LNCAP (cell line): Measurements from ENCODE around the gene CDH13.

Experiments
- TF ChIP-seq, protein P1 (sequence below): fragments of 450-650 bp; IDR thresholded peaks from 2 replicates; pipeline ENCODE4 v1.5.1; 2017; ENCODE audit warnings: mild to moderate bottlenecking

CDH13 gene

DNA sequence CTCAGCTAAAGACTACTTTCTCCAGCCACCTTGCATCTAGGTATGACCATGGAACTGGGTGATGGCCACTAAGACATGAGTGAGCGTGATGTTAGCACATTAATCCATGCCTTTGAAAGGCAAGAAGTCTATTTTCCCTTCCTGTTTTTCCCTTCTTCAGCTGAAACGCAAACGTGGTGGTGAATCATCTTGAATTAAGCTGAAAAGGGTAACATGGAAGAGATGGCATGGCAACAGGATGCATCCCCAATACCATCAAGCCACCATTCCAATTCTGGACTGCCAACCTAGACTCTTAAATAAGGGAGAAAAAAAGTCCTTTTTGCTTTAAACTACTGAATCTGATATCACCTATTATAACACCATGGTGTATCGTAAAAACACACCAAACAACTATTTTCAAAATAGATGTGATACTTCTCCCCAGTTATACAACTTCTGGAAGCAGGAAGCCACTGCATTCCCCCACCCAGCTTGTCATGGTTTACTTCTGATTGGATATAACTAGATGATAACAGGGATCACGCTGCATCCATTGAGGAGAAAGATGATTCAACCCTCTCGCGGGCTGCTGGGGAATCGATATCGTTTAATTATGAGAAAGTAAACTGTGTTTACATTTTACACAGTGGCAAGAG is 368.6 kb downstream of the CDH13 start:
- TF ChIP-seq, protein P1, sequence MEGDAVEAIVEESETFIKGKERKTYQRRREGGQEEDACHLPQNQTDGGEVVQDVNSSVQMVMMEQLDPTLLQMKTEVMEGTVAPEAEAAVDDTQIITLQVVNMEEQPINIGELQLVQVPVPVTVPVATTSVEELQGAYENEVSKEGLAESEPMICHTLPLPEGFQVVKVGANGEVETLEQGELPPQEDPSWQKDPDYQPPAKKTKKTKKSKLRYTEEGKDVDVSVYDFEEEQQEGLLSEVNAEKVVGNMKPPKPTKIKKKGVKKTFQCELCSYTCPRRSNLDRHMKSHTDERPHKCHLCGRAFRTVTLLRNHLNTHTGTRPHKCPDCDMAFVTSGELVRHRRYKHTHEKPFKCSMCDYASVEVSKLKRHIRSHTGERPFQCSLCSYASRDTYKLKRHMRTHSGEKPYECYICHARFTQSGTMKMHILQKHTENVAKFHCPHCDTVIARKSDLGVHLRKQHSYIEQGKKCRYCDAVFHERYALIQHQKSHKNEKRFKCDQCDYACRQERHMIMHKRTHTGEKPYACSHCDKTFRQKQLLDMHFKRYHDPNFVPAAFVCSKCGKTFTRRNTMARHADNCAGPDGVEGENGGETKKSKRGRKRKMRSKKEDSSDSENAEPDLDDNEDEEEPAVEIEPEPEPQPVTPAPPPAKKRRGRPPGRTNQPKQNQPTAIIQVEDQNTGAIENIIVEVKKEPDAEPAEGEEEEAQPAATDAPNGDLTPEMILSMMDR = no peak

DNA sequence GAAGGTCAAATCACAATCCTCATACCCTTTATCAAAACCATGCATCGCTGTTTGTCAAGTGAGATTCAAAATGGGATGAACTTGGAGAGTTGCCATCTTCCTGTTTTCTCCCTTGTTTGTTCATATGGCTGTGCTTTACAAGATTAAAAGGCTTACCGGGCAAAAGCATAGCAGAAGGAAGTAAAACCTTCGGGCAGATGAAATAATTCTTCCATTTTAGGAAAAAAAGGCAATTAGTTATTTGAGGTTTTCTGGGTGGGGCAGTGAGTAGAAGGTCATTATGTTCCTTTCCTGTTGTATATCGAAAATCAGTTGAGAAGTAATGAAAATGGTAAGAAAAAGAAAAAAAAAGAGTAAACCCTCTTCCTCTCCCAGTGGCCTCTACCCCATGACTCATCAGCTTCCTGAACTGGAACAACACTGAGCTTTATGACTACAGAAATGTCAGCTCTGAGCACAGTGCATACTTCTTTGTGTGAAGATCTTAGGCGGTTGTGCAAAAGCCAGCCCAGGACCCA is 369.2 kb downstream of the CDH13 start:
- TF ChIP-seq, protein P1 = no peak

DNA sequence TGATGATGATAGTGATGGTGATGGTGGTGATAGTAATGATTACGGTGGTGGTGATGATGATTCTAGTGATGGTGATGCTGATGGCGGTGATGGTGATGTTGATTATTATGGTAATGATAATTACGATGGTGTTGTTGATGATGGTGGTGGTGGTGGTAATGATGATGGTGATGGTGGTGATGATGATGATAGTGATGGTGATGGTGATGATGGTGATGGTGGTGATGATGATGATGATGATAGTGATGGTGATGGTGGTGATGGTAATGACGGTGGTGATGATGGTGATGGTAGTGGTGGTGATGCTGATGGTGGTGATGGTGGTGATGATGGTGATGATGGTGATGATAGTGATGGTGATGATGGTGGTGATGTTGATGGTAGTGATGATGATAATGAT is 370.0 kb downstream of the CDH13 start:
- TF ChIP-seq, protein P1 = no peak

DNA sequence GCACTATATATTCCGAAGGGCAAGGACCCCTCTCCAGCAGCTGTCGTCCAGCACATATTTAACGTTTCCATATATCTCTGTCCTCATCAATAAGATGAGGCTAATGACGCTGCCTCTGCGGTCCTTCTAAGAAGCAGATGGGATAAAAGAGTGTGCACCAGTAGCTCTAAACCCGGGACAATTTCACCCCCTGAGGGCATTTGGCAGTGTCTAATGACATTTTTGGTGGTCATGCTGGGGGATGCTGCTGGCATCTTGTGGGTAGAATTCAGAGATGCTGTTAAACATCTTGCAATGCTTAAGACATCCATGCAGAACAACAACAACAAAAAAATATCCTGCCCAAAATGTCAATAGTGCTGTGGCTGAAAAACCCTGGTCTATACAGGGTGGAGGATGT is 372.9 kb downstream of the CDH13 start:
- TF ChIP-seq, protein P1 = no peak

DNA sequence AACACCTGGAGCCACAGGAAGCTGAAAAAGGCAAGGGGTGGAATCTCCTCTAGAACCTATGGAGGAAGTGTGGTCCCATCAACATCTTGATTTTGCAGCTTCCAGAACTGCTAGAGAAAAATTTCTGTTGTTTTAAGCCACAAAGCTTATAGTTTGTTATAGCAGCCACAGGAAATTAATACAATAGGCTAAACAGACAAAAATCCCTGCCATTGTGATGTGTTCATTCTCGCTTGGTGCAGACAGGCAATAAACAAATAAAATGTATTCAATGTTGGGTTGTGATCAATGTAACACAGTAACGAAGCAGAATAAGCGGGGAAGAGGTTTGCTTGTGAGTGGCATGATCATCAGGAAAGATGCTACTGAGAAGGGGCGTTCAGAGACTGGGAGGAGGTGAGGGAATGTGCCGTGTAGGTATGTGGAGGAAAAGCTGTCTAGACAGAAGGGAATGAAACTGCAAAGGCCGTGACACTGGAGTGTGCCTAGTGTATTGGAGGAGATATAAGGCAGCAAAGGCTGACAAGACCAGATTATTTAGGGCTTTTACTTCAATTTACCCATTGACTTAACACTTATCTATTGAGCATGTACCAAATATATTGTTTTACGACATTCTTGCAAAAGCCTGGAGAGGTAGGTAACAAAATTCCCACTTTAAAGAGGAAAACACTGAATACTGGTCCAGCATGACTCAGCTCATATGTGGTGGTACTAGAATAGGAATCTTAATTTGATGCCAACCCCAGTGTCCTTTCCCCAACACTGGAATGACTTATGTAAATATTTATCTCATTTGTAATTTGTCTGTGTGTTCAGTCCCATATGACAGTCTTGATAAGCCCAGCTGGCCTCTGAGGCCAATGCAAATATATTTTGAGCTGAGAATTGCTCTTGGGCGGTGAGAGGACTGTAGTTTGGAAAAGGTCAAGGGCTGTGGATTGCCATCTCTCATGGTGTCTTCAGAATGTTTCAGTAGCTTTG is 375.9 kb downstream of the CDH13 start:
- TF ChIP-seq, protein P1 = no peak

DNA sequence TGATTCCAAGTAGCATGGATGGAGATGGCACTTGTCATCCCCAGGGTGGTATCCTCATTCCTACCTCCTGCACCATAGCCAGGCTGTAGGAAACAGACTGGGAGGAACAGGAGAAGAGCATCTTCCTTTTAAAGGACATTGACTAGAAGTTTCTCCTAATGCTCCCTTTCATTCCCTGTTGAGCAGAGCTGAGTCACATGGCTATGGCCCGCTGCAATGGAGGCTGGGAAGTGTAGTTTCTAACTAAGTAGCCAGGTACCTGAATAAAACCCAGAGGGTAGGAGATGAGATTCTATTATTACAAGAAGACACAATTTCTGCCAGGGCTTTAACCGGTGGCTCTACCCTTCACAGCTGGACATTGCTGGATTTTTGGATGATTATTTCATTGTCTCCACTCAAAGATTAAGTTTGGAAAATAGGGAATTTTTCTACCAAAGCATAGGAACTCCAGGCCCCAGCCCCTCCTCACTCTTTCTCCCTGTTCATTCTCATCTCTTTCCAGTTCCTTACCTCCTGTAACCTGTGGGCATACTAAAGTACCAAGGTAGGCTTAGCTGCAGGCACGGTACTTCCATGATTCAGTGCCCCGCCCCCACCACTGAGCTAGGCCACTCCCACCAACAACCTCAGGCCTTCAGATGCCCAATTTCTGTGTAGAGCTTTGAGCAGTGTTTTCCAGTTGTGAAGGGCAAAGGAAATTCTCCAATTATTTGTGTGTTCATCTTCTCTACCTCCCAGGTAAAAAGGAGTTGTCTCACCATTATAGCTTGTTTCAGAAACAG is 378.3 kb downstream of the CDH13 start:
- TF ChIP-seq, protein P1 = no peak

DNA sequence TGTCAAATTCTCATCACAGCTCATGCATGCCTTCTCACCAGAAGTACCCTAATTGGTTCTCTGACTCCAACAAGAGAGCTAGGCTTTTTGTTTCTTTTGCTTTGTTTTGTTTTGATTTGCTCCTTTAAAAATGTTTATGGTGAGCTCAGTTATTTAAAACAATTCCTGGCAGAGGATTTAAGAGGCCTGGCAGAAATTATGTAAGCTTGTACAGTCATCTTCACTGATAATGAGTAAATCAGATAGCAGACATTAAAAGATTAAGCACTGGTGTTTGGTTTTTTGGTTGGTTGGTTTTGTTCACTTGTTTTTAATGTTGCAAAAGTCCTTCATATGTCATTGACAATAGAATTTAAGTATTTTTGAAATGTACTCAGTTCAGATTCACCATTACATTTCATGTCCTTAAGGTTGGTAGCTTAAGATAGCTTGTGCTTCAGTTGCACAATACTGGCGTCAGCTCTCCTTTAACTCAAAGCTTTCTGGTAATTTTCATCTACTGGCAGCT is 378.9 kb downstream of the CDH13 start:
- TF ChIP-seq, protein P1 = no peak
